Fibroblast of mammary gland (primary cell): Measurements from ENCODE around the gene FAM222A.

Experiments
- DNase-seq: peaks from one replicate; pipeline ENCODE4 v3.0.0-alpha.2; 2010; ENCODE audit warnings: low read depth
- H3K4me3 ChIP-seq: 2 replicates; pipeline ENCODE4 v1.5.1; 2011; ENCODE audit warnings: low read depth, mild to moderate bottlenecking, low read length, moderate library complexity; ENCODE audit not compliant: control insufficient read depth
- TF ChIP-seq, protein P1 (sequence below): conservative IDR thresholded peaks from 2 replicates; pipeline ENCODE4 v1.5.1; 2011; ENCODE audit warnings: low read depth, low read length, inconsistent platforms; ENCODE audit not compliant: control insufficient read depth, insufficient read depth

The FAM222A gene

DNA sequence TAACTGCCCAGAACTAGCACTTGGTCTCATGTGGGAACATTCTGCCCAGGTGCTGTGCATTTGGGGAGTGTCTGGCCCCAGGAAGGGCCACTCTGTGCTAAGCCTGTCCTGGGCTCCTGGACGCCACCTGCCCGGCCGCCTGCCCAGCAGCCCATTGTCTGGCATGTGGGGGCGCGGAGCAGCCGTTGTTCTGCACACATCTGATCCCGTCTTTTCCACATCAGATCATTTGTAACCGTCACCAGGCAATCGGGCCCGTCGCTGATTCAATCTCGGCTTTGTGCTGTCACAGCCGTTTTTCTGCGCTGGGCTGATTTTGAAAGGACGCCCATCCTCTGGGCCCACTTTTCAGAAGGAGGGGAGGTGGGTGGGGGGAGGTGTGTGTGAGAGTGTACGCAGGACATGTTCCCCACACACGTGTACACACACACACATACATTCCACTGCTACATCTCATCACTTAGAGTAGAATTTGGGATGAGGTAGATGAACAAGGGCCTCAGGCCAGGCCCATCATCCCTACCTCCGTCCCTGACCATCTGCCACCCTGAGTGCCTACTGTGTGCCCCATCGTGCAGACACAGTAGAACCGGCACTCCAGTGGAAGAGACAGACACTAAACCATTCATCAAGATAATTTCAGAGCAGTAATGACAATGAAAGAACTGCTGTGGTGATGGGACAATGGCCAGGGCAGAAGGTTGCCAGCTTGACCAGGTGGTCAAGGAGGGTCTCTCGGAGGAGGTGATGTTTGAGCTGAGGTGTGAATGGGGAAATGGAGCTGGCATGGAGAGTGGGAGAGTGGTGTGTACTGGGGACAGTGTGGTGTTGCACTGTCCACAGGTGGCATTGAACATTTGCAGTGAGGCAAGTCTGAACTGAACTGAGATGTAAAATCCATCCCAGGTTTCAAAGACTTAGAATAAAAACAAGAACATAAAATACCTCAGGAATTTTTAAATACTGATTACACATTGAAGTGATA lies 19.0 kb downstream of the FAM222A start:
- DNase-seq, result no peak
- TF ChIP-seq, protein P1, sequence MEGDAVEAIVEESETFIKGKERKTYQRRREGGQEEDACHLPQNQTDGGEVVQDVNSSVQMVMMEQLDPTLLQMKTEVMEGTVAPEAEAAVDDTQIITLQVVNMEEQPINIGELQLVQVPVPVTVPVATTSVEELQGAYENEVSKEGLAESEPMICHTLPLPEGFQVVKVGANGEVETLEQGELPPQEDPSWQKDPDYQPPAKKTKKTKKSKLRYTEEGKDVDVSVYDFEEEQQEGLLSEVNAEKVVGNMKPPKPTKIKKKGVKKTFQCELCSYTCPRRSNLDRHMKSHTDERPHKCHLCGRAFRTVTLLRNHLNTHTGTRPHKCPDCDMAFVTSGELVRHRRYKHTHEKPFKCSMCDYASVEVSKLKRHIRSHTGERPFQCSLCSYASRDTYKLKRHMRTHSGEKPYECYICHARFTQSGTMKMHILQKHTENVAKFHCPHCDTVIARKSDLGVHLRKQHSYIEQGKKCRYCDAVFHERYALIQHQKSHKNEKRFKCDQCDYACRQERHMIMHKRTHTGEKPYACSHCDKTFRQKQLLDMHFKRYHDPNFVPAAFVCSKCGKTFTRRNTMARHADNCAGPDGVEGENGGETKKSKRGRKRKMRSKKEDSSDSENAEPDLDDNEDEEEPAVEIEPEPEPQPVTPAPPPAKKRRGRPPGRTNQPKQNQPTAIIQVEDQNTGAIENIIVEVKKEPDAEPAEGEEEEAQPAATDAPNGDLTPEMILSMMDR, result no peak
- H3K4me3 ChIP-seq, result no peak overlapping the region

DNA sequence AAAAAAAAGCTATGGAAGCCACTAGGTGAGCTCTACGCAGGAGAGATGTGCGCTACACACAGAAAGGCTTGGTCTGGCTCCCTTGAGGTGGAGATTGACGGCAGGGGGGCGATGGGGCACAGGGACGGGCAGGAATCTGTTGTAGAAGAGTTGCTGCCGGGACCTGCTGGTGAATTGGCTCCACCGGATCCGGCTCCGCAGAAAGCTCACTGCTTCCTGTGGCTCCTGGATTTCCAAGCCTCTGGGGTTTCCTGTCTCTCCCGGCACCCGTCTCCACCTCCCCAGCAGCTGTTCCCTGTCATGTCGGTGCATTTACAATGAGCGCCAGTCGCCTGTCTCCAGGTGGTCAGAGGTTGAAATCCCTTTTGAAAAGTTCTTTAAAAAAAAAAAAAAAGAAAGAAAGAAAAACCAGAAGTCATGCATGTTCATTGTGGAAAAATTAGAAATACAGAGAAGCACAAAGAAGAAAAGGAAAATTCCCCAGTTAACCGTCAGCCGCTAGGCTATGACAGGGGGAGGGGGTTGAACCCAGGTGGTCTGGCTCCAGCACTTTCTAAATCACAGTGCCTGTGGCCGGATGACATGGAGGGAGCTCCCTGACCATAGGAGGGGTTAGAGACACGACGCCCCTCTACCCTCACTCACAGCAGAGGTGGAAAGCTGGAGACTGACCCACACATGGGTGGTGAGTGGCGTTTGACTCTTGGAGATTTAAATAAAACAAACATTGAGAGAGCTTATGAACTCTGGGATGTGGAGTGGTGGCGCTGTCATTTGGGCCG lies 20.8 kb downstream of the FAM222A start:
- H3K4me3 ChIP-seq, result no peak overlapping the region
- DNase-seq, result no peak
- TF ChIP-seq, protein P1, result no peak

DNA sequence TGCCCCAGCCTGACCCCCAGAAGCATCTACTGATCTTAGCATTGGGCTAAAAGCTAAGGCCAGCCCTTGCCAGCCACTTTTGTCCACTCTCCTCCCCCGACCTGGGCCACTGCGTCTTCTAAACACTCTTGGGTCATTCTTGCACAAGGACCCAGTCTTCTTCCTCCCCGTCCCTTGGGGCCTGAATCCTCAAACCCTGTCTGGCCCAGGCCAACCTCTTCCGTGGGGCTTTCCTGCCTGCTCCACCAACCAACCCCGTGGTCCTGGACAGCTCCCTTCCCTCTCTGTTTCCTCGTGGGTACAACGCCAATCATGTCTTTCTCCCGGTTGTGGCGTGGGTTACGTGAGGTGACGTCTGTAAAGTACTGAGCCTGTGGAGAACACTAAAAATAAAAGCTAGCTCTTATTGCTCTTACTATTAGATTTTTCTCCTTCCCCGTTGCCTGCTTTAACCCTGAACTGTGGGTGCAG lies 21.5 kb downstream of the FAM222A start:
- TF ChIP-seq, protein P1, result no peak
- no peak for DNase-seq
- no peak overlapping the region for H3K4me3 ChIP-seq

DNA sequence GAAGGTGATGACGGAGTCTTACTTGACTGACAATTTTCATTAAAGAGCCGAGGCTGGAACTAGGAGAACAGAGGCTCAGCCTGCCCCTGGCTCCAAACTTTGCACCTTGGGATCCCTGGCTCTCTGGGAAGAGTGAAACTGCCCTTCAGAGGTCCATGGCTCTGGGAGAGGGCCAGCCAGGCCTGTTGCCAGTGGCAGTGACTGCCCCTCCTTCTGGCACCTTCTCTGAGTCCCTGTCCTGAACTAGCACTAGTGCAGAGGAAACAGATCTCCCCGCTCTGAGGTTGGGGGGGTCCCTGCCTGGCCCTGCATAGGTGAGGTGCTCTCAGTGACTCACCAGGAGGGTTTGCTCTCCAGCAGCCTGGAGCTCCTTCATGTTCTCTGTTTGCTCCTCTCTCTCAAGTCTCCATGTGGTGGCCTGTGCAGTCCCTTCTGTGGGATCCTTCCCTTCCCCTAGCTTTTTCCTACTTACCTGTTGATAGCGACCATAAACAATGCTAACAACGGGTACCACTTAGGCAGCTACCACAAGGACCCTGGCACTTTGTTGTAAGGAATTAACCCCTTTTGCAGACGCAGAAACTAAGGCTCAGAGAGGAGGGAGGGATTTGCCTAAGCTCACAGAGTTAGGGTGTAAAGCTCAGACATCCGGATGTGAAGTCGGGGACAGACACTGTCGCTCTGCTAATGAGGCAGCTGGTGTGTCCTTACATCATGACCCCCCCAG lies 22.4 kb downstream of the FAM222A start:
- no peak overlapping the region for H3K4me3 ChIP-seq
- TF ChIP-seq, protein P1, result no peak
- no peak for DNase-seq

DNA sequence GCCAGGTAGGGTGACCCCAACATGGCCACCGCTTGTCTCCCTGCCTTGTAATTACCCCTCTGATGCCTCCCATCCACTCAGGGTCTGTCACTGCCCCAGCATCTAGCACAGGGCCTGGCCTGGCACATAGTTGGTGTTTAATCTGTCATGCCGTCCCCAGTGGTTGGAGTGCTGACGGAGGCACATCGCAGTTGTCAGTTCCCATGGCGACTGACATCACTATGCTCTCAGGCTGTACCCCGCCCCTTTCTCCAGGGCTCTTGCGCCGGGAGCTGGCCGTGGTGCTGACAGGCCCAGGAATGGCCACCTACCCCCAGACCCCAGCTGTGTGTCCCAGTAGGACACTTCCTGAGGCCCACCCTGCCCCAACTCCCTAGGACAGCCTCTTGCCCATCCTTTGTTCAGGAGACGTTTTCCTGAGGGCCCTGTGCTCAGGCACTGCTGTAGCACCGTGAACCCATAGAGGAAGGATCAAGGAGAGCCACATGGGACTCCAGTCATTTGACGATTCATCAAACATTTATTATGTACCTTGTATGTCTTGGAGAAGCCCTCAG lies 23.0 kb downstream of the FAM222A start:
- TF ChIP-seq, protein P1, result no peak
- H3K4me3 ChIP-seq, result no peak overlapping the region
- DNase-seq, result peak; percentile 49

DNA sequence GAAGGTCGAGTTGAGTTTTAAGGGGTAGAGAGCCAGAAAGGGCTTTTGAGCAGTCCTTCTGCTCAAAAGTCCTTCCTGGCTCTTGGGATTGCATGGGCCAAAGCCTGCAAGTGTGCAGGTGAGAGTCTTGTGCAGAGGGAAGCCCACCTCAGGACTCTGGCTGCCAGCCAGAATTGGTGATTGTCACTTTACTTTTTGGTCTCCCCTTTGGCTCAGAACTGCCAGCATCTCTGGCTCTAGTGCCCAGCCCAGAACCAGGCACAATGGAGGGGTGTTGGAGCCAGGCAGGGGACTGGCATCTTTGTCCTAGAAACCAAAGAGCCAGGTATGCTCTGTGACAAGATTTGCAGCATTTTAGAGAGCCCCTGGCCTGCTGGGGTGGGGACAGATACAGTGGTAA lies 23.5 kb downstream of the FAM222A start:
- H3K4me3 ChIP-seq, result no peak overlapping the region
- TF ChIP-seq, protein P1, result no peak
- DNase-seq, result no peak
